HG03066 (cell line): Measurements from ENCODE around the gene VTI1A.

Experiments
- ATAC-seq: cut with Tn5 transposase; IDR thresholded peaks from one replicate; pipeline ENCODE4 v1.9.1; 2021; ENCODE audit warnings: low read depth; ENCODE audit not compliant: unreplicated experiment

VTI1A gene

DNA sequence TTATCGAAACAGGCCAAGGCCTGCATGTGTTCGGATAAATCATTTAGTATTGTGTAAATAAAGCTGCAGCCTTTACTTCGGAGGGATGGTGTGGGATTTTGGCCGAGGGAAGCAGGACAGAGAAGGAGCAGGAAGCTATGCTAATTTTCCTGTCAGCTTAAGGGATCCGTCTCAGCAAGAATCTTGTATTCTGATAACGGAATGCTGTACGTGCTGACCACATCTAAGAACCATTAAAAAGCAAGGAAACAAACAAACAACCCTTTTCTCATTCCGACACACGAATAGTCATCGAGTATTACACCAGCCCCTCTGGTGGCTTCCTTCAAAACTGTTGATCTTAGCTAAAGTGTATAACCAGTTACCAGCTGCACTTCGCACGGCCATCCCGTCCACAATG, 369.9 kb downstream of the VTI1A start:
- ATAC-seq, result no peak

DNA sequence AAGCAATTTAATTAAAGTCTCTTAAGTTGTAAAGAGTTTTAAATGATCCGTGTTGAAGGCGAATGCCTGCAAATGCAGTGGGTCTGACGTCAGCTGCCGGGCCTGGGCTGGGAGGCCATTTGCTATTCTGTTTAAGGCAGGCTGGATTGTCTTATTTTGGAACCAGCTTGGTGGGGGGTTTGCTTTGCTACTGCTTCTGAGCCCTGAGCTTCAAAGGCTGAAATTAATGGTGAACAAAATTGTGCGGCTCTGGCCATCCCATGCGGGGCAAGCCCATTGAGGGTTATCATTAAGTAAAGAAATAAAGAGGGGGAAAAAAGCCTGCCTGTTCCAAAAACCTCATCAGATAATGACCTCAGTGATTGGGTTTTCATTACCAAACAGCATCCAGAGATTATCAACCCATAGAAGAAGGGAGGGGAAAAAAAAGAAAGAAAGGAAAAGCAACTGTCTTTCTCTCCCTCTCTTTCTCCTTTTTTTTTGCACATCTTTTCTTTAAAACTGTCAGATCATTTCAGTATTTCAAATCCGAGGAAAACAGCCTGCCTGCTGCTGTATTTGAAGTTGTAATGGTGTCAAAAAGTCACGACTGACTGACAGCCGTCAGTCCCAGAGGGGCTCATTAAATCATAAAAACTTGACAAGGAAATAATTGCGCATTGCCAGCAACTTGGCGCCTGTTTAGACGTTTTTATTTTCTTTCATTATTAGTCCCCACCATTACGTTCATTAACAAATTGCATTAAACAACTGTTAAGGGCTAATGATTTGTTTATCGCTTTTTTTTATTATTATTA, 371.2 kb downstream of the VTI1A start:
- no peak for ATAC-seq

DNA sequence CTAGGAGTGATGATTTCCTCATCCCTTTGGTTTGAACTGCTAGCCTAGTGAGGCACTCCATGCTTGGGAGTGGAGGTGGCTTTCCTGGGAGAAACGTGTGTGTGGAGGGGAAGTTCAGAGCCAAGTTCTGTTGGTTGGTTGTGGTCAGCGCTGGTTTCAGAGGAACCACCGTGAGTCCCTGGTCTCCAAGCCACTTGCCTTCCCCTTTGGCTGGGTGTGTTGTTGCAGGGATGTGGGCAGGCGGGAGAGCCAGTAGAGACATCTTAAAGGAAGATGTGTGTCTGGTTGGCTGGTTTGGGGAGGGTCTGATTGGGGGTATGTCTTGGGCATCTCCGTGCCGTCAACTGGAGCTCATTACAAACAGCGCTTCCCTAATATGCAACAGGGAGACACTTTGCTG, 372.2 kb downstream of the VTI1A start:
- no peak for ATAC-seq

DNA sequence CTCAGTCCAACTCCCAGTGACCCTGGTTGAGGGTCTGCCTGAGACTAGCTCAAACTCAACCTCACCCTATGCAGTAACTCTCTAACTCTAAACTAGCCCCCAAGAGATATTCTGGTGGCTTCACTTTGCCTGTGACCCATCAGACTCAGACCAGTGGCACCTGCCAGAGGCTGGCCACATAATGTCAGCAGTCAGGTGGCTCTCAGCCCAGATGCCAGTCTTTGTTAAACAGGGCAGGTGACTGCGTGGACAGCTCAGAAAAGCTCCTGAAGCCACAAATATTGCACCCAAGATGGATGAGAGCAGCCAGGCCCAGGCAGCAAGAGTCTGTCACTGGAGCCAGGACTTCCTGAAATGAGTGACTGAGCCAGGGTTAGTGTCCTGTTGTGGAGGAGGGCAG, 373.3 kb downstream of the VTI1A start:
- ATAC-seq, result no peak

DNA sequence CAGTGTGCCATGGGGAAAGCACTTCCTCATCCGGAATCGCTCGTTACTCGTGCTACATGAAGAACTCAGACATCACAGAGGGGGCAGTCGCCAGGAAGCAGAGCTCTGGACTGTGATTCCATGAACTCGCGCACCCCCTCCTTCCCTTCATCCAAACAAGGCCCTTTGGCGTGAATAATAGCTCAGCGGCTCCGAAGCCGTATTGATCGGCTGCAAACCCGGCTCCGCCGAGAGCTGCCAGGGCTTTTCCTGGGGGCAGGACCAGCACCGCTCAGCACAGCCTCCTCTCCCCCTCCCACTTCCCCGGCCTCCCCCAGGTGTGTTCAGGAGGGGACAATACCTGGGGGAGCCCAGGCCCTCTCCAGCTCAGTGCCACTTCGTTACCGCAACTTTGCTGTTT, 374.0 kb downstream of the VTI1A start:
- no peak for ATAC-seq

DNA sequence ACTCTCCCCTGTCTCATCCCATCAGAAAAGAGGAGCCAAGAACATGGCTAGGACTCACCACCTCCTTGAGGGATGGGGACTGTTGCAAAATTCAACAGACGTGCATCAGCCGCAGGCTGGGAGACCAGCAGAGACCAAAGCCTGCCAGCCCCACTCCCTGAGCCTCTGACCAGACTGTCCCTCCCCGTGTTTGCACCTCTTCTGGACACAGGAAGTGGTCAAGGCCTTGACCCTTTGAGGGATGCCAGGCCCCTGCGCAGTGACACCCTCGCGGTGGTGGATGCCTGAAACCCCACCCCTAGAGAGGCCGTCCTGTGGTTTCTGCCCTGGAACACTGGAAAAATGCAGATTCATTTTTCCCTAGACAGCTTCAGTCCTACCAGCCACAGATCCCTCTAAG, 374.6 kb downstream of the VTI1A start:
- ATAC-seq, result no peak

DNA sequence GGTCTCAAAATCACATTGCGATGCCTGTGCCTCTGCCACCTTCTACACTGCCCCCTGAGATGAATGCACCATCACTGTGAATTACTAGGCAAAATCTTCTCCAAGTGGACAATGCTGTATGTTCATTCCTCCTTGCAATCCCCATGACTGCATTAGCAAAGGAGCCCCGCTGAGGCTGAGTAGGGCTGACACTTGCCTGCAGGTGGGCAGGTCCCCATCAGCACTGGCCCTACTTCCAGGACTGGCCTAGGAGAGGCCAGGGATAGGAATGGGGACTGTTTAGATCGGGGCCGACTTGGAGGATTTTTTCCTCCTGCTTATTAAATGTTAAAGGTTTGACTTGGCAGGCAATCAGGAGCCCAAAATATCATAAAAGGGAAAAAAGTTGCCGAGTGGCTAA, 376.0 kb downstream of the VTI1A start:
- ATAC-seq, result no peak

DNA sequence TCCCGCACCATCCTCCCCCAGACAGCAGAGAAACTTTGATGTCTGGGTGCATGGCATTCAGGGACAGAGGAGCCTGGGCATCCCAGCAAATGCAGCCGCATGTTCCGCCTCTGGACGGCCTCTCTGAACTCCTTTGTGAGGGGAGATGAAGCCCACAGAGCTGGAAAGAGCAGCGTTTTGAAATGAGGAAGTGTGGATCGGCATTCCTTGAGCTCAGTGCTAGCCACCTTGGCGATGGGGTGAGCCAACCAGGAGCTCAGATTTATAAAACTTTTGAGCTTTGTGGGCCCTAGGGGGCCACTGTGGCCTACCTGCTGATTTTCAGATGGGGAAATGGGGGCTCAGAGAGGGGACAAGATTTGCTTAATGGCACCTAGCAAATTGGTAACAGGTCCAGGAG, 376.6 kb downstream of the VTI1A start:
- no peak for ATAC-seq

DNA sequence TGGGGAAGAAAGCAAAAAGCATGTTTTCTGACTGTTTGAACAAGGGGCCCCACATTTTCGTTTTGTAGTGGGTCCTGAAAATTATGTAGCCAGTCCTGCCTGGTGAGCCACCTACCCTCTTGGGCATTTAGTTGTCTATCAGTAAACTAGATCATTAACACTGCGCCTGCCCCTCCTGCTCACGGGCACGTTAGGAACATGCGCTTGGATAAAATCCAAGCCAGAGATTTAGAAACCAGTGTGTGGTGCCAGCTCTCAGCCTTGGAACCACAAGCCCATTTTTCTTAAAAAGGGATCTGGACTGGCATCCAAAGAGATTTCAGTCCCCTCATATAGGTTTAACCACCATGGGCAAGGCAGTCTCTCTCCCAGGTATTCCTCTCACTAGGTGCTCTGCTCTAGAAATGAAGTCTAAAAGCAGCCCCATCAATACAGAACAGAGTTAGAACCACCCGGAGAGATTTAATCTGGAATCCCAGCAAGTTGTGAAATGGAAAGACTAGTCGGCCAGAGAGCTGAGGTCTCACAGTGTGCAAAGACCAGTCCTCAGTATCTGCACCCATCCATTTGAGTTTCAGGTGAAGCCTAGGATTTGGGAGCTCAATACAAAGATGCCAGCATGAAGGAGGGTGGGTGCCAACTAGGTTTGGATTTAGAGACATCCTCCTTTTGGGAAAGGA, 379.1 kb downstream of the VTI1A start:
- ATAC-seq, result no peak

DNA sequence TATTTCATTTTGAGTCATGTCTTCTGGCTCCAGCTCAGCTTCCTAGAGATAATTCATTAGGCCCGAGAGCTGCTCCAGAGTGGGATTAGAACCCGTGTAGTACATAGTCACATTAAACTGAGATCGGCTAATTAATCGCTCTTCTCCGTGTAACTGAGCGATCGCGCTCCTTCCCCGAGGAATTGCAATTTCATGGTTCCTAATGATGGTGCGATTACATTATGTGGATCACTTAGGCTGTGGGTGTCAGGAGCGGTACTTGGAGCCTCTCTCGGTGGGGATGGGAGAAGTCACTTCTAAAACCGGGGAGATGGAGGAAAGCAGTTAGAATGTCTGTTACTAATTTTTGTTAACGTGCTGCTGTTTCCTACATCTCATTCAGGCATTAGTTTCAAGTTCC, 380.1 kb downstream of the VTI1A start:
- ATAC-seq, result no peak

DNA sequence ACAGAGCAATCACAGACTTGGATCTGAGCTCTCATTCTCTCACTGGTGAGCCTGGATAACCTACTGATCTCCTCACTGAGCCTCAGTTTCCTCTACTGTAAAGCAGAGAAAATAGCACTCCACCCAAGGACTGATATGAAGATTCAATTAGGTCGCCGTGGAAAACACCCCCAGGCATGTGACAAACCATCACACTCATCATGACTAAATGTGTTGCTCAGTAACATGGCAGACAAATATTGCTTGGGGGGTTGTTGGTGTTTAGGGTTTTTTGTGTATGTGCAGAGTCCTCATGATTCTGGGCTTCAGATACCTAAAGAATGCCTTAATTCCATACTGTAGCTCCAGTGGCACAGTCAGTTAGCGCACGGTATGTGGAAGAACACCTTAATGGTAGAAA, 380.9 kb downstream of the VTI1A start:
- no peak for ATAC-seq

DNA sequence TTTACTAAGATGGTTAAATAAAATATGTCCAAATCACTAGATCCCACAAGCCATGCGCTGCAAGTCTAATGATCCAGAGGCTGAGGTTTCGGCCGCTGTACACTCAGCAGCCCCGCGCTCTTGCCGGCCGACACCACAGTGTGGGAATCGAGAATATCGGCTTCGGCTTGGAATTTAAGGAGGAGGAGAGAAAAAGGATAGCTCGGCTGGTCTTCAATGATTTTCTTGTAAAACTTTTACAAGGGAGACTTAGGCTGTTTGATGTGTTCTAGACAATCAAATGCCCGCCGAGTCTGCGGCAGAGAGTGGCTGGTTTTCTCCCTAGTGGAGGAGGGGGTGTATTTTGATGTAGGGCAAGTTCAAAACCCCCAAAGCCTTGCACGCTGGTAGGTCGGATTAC, 384.8 kb downstream of the VTI1A start:
- no peak for ATAC-seq

DNA sequence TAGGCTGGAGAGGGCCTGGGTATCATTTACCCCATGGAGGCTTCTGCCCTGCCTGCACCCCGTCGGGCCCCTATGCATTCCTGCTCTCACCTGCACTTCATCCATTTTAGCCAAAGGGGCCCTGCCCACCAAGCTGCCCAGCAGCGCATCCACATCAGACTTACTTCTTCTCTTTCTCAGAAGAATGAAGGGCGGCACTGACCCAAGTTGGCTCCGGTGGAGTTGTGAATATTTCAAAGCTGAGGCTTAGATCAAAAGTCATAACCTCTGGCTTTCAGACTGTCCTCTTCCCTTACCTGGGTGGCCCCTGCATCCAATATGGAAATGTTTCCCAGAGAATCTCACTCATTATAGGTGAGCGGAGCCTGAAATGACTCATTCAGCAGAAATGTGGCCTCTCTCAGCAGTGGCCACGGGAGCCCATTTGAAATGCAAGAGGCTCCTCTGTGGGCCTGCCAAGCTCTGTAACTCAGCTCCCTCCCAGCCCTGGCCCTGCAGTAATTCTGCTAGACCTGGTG, 385.4 kb downstream of the VTI1A start:
- no peak for ATAC-seq

DNA sequence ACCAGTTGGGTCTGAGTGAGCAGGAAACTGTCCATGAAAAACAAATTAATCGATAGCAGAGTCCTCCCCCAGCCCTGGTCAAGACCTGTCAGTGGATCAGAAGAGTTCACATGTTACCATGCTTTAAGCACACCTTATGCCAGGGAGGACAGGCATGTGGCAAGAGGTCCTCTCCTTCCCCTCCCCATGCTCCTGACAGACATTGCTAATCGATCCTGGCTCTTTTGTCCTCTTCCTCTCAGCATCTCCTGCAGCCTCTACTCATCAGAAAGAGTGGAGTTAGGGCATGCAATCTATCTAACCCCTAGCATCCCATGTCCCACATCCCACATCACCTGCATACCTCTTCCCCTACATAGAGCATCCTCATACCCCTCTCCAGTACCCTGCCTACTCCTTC, 385.9 kb downstream of the VTI1A start:
- no peak for ATAC-seq

DNA sequence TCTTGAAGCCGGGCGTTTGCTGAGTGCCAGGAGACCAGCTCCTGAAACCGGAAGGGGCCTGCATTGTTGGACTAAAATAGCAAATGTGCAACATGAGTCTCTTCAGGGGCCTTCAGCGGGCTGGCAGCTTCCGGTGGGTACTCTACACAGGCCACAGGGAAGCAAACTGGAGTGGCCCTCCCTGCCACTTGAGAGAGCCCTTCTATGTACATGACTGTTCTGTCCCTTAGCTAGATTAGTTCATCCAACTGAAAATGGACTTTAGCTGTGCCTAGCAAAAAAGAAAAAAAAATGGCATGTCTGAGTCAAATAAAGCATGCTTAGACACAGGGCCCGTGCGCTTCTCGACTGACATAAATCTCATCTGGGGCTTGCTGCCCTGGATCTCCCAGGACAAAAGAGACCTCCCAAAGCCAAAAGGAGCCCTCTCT, 387.8 kb downstream of the VTI1A start:
- ATAC-seq, result no peak

DNA sequence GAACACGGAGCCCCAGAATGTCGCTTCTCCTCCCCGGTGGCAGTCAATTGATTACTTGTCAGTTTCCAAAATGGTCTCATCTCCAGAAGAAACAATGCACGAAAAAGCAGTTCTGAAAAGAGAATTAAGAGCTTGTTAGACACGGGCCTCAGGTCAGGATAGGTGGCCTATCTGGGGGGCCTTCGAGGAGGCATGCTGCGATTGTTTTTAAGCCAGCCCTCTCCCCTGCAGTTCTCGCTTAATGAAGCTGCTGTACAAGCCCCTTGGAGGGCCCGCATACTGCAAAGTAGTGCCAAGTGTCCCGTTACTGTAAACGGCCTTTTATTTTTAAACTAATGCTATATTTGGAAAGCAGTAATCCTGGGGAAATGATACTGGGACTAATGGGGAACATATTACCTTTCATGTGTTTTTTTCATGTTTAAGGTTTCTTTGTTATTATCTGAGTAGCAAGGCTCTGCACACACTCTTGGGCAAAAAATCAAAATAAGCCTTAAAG, 388.3 kb downstream of the VTI1A start:
- ATAC-seq, result no peak

DNA sequence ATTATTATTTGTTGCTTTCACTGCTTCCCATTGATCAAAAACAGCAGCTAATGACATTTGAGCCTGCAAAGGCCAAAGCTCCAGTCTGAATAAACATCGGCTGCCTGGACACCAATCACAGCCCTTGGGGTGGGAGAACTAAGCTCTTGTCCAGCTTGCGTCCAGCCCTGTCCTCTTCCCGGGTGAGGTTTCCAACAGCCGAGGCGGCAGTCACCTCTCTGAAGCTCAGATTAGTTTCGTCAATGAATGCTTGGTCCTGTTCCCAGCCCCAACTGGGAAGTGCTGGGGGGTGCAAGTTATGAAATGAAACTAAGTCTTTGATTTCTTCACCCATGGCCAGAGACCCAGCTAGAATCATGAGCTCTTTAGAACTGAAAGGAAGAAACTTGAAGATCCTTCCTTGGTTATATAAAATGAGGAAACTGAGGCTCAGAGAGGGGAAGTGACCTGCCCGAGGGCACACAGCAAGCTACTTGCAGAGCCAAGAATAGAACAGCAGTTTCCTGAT, 389.0 kb downstream of the VTI1A start:
- ATAC-seq, result no peak

DNA sequence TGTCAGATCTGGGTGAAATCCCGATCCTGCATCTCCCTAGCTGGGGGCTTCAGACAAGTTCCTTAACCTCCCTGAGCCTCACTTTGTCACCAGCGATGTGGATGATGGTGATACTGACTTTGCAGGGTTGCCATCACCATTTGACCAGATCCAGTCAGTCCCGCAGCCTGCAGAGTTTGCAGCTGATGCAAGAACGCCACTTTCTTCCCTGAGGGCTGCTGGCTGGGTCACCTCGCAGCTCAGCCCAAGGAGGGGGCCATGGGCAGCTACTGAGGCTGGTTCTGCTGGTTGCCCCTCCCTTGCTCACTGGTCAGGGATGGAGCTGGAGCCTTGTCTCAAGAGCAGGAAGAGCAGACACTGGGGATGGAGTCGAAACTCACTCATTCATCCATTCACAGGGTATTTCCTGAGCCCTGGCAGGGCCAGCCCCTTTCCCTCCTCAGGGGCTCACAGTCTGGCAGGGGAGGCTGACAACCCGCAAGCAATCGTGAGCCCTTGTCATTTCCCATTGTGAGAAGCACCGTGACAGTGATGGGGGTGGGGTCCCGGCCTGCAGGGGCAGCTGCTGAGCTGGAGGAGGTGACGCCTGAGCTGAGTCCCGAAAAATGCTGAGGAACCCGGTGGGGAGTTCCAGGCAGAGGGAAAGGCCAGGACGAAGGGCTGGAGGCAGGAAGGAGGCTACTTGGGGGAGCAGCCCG, 391.9 kb downstream of the VTI1A start:
- ATAC-seq, result no peak

DNA sequence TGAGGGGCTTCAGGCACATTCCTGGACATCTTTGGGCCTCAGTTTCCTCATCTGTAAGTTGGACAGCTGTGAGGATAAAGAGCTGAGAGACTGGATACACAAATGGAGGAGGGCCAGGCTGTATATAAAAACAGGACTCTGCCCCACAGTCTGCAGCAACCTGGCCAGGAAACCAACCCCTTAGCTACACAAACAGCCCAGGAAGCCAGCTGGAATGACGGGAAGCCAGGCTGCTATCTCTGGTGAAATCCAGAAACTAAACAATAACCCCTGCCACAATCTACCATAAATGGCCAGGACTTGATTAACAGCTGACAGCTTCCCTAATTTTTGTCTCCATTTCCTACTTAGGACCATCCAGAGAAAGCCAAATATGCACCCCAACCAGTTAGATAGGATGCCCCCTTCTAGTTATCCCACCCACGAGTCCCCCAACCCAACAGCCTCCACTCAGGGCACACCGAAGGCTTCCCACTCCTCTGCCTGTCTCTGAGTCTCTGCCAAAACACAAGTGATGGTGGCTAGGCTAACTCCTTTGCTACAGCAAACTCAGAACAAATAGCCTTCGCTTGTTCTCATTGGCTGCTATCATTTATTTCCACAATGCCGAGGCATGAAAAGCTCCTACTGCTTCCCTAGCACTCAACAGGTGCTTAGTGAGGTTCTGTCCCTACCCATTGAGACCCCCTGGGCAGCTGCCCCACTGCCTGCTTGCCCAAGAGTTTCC, 393.1 kb downstream of the VTI1A start:
- ATAC-seq, result no peak

DNA sequence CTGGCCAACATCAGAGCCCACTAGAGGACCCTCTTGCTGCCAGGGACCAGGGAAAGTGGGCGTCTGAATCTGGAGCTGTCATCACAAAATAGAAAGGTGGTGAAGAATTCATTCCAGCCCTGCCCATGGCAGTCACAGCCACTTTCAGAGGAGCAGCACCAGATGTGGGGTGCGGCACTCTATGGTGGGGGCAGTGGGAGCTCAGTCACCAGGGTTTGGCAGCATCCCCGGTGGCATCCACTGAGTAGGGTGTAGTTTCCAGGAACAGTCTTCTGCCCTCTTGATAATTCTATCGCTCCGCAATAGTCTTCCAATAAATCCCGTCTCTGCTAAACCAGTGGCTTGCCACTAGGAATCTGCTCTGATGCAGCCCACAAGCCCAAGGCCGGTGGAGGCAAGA, 394.5 kb downstream of the VTI1A start:
- ATAC-seq, result no peak
